ENCODE measurements around the gene FBLN5.

FBLN5 gene

GRCh38 chr14:91947475-91948184, at the start of gene FBLN5:
Gene FBLN5 (minus strand): TSS chr14:91947694. CDS start chr14:91947229, 465 bp downstream.
- DNase-seq: no peak

- no peak for DNase-seq
These were observed 49.5 kb upstream of the FBLN5 start for GRCh38 chr14:91996948-91997371.

GRCh38 chr14:91987192-91987591, 39.7 kb upstream of the FBLN5 start:
- no peak for DNase-seq

GRCh38 chr14:91985521-91986255, 38.2 kb upstream of the FBLN5 start:
- no peak for DNase-seq

GRCh38 chr14:91985008-91985407, 37.5 kb upstream of the FBLN5 start:
- DNase-seq: no peak

- no peak for DNase-seq
These were observed 36.1 kb upstream of the FBLN5 start for GRCh38 chr14:91983588-91983987.

GRCh38 chr14:91980157-91980556, 32.7 kb upstream of the FBLN5 start:
- DNase-seq: no peak

- no peak for DNase-seq
These were observed 30.4 kb upstream of the FBLN5 start for GRCh38 chr14:91977884-91978283.

GRCh38 chr14:91975763-91976162, 28.3 kb upstream of the FBLN5 start:
- DNase-seq: no peak

GRCh38 chr14:91971188-91971778, 23.8 kb upstream of the FBLN5 start:
- DNase-seq: no peak

- no peak for DNase-seq
These were observed 20.8 kb upstream of the FBLN5 start for GRCh38 chr14:91968280-91968679.

- DNase-seq: no peak
These were observed 17.2 kb upstream of the FBLN5 start for GRCh38 chr14:91964724-91965123.

GRCh38 chr14:91964011-91964410, 16.5 kb upstream of the FBLN5 start:
- DNase-seq: no peak

GRCh38 chr14:91963465-91963864, 16.0 kb upstream of the FBLN5 start:
- no peak for DNase-seq

GRCh38 chr14:91961297-91962220, 14.1 kb upstream of the FBLN5 start:
- no peak for DNase-seq

GRCh38 chr14:91957876-91958313, 10.4 kb upstream of the FBLN5 start:
- no peak for DNase-seq

- DNase-seq: no peak
These were observed 9.1 kb upstream of the FBLN5 start for GRCh38 chr14:91956616-91957015.

- DNase-seq: no peak
These were observed 7.7 kb upstream of the FBLN5 start for GRCh38 chr14:91955168-91955567.

- DNase-seq: no peak
These were observed 5.9 kb upstream of the FBLN5 start for GRCh38 chr14:91953170-91953985.

GRCh38 chr14:91946622-91947474, 646 bp downstream of the FBLN5 start:
- DNase-seq: no peak
